Mammary epithelial cell (primary cell): ENCODE results near the gene CRTC3.

Experiments
- EZH2 ChIP-seq: IDR thresholded peaks from 2 replicates; pipeline ENCODE4 v1.6.1; 2012; ENCODE audit warnings: low read length, inconsistent platforms, borderline replicate concordance
- TF ChIP-seq, protein P1 (sequence below), 2 donors: IDR thresholded peaks in 1 of 2; conservative IDR thresholded peaks in 1 of 2; 2 replicates each; pipeline ENCODE4 v1.5.1; 2011 to 2012; ENCODE audit warnings: inconsistent platforms in 2 of 2, low read length in 2 of 2, mild to moderate bottlenecking in 2 of 2, control low read depth in 1 of 2, low read depth in 1 of 2; ENCODE audit not compliant: insufficient read depth in 1 of 2; ENCODE audit errors: extremely low read depth in 1 of 2

- TF ChIP-seq, protein P1, sequence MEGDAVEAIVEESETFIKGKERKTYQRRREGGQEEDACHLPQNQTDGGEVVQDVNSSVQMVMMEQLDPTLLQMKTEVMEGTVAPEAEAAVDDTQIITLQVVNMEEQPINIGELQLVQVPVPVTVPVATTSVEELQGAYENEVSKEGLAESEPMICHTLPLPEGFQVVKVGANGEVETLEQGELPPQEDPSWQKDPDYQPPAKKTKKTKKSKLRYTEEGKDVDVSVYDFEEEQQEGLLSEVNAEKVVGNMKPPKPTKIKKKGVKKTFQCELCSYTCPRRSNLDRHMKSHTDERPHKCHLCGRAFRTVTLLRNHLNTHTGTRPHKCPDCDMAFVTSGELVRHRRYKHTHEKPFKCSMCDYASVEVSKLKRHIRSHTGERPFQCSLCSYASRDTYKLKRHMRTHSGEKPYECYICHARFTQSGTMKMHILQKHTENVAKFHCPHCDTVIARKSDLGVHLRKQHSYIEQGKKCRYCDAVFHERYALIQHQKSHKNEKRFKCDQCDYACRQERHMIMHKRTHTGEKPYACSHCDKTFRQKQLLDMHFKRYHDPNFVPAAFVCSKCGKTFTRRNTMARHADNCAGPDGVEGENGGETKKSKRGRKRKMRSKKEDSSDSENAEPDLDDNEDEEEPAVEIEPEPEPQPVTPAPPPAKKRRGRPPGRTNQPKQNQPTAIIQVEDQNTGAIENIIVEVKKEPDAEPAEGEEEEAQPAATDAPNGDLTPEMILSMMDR (conservative IDR thresholded peaks at IDR 0.05 in 1 of 2, IDR thresholded peaks at IDR 0.05 in 1 of 2; ENCODE audit: extremely low read depth in 1 of 2, insufficient read depth in 1 of 2, low read depth in 1 of 2, low read length in 2 of 2) = no peak
- no peak for TF ChIP-seq EZH2
These were observed 162.5 kb downstream of the CRTC3 start for GRCh38 chr15:90691982-90692773.
